Measurements from ENCODE around the gene MIEN1. TPM values are rescaled to one million over a fixed set of nuclear protein-coding genes. Genes with fewer than 3 reads are reported as not detected.
A peak's percentile ranks its signal among the peaks of the same experiment; 100 is the strongest.
"Not testable (repeated sequence)": the region's sequence is repeated elsewhere in the genome, so short reads cannot be mapped to it uniquely, and the experiment has no call there.

Gene MIEN1
- total RNA-seq, 2 donors from 2014 or later = 36.9 to 41.8 TPM

DNA sequence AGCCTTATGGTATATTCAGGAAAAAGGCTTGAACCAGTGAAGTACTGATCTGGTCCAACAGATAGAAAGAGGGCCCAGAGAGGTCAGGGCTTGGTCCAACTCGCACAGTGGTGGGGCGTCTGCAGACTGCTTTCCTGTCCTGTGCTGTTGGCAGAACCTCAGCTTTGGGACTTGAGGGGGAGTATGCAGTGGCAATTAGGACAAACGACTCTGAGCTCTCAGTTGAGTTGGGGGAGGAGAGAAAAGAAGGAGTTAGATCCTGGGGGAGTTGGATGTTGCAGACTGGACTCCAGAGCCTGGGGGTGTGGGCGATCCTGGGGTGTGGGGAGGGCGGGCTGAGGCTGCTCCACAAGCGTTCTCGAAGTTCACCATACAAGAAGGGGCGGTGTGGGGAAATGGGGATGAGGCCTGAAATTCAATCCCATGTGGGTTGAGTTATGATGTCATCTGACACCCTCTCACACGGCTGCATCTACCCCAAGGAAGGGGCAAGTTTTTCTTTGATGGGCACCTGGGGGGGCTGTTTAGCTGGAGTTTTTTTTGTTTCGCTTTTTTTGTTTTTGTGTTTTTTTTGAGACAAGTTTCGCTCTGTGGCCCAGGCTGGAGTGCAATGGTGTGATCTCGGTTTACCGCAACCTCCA is 22.0 kb upstream of the MIEN1 start:
- ATAC-seq (no peak), DNase-seq (peak in 1 of 3 donors; percentile 2)
- Mint-ChIP-seq H3K4me1 (peaks cover 29% of the 10 kb centered on the region), H3K27ac (peak overlapping the region; percentile 84), H3K27me3 (no peaks in the 10 kb centered on the region), H3K36me3 (ENCODE audit: low read depth) (no peaks in the 10 kb centered on the region), H3K4me3 (peak overlapping the region; percentile 76)
- no peaks in the 10 kb centered on the region for H3K9me3 ChIP-seq (ENCODE audit: control insufficient read depth, low read length, poor library complexity, severe bottlenecking)

DNA sequence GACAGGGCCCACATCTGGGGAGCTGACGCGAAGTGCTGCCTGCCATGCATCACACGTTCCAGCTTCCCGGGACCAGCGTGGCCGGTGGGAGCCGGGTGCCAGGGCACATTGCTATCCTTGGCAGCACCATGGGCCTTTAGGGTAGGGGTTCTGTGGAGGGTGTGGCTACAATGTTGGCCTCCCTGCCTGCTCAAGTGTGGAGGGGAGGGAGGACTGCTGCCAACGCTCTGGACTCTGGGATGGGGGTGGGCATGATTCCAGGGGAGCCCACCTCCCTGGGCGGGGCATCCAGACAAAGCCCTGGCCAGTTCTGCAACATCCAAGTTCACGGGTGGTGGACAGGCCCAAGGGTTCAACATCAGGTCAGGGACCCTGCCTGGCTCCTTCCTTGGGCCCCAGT is 21.3 kb upstream of the MIEN1 start:
- H3K27ac Mint-ChIP-seq = peak overlapping the region; percentile 84
- H3K27me3 Mint-ChIP-seq = no peaks in the 10 kb centered on the region
- H3K36me3 Mint-ChIP-seq (ENCODE audit: low read depth) = no peaks in the 10 kb centered on the region
- ATAC-seq (no peak), DNase-seq (peak in 1 of 3 donors; percentile 7)
- peaks cover 23% of the 10 kb centered on the region for H3K4me1 Mint-ChIP-seq
- no peak overlapping the region for H3K4me3 Mint-ChIP-seq
- H3K9me3 ChIP-seq (ENCODE audit: control insufficient read depth, low read length, poor library complexity, severe bottlenecking) = no peaks in the 10 kb centered on the region

DNA sequence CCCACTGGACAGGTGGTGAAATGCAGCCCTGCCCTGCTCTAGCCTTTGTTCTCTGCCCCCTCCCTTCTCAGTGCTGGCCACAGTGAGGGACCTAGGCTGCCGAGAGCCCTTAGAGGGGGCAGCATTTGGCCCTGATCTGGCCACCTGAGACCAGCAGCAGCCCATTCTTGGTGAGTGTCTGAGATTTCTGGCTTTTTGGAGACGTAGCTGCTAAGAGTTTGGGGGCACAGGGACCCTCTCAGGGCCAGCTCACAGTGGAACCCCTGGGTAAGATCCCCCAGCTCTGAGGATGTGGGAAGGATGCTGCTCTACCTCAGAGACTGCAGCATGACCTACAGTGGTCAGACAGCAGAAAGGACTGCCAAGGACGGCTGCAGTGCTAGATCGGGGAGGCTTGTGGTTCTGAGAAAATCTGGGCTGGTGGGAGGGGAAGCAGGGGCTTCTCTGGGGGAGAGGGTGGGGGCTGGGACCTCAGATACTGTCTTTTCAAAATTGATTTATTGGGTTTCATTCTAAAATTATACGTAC is 20.7 kb upstream of the MIEN1 start:
- Mint-ChIP-seq H3K36me3 (ENCODE audit: low read depth) (no peaks in the 10 kb centered on the region), H3K4me3 (no peak overlapping the region), H3K27ac (no peak overlapping the region), H3K27me3 (no peaks in the 10 kb centered on the region), H3K4me1 (peaks cover 20% of the 10 kb centered on the region)
- DNase-seq = peak in 1 of 3 donors; percentile 2
- H3K9me3 ChIP-seq (ENCODE audit: control insufficient read depth, low read length, poor library complexity, severe bottlenecking) = no peaks in the 10 kb centered on the region
- no peak for ATAC-seq

DNA sequence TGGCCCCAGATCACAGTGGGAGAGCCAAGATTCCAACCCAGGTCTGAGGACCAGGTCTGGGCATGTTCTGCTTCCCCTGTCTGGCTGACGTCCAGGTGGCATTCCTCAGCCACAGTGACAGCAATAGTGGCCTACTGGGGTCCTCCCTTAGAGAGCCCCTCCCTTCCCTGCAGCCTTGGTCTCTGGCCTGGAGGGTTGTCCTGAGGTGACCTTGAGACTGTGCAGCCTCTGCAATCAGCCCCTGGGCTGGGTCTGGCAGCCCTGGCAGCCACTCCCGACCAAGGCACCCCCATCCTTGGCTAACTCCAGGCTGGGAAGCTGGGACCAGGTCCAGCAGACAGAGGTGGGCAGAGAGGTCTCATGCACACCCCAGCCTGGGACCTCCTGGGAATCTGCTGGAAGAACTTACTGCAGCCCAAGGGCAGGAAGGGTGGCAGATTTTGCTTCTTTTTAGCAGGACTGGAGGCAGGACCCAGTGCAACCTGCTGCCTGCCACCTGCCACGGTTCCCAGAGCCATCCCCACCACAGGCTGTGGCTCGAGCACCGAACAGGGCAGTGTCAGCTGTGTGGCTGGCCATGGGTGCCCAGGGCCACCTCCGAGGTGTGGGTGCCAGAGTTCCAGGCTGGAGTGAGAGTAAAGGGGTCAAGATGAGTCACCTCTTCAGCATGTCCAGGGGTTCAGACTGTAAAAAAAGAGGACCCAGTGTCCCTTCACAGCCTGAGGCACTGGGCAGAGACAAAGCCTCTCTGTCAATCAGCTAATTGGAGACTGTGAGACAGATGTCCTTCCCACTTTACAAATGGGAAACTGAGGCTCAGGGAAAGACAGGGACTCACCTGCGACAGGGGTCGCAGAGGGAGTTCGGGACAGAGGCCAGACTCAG is 20.0 kb upstream of the MIEN1 start:
- no peaks in the 10 kb centered on the region for H3K9me3 ChIP-seq (ENCODE audit: control insufficient read depth, low read length, poor library complexity, severe bottlenecking)
- H3K4me3 Mint-ChIP-seq = no peak overlapping the region
- H3K36me3 Mint-ChIP-seq (ENCODE audit: low read depth) = no peaks in the 10 kb centered on the region
- H3K27me3 Mint-ChIP-seq = no peaks in the 10 kb centered on the region
- peaks cover 13% of the 10 kb centered on the region for H3K4me1 Mint-ChIP-seq
- DNase-seq (peak in 1 of 3 donors; percentile 6), ATAC-seq (no peak)
- H3K27ac Mint-ChIP-seq = no peak overlapping the region

DNA sequence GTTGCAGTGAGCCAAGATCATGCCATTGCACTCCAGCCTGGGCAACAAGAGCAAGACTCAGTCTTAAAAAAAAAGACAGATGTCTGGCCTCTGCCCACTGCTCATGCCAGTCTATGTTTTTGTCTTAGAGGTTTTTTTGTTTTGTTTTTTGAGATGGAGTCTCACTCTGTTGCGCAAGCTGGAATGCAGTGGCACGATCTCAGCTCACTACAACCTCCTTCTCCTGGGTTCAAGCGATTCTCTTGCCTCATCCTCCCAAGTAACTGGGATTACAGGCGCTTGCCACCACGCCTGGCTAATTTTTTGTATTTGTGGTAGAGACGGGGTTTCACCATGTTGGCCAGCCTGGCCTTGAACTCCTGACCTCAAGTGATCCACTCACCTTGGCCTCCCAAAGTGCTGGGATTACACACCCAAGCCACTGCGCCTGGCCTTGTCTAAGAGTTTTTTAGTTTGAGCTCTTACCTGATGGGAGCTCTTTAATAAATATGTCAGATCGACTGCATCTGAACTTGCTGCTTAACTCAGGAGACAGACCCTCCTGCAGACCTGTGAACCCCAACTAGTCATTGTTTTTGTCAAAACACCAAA is 18.2 kb upstream of the MIEN1 start:
- H3K27me3 Mint-ChIP-seq; H3K36me3 Mint-ChIP-seq (ENCODE audit: low read depth); H3K4me1 Mint-ChIP-seq; ATAC-seq; H3K9me3 ChIP-seq (ENCODE audit: control insufficient read depth, low read length, poor library complexity, severe bottlenecking); DNase-seq; H3K4me3 Mint-ChIP-seq; H3K27ac Mint-ChIP-seq: not testable (repeated sequence)

DNA sequence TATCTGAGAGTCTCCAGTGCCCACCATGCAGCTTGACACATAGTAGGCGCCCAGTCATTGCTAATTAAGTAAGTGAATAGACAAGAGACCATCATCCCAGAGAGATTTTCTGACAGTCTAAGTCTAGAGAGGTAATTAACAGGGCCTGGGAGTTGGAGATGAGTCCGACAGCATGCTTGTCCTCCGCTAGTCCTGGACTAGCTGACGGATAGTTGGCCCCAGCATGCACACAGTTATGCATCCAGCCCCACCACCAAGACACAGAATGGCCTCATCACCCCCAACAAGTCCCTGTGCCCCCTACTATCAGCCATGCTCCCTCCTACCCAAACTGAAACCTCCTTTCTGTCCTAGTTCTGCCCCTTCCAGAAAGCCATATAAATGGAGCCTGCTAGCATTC is 17.4 kb upstream of the MIEN1 start:
- no peak for ATAC-seq
- DNase-seq = no peak
- Mint-ChIP-seq H3K27ac (no peak overlapping the region), H3K4me3 (no peak overlapping the region), H3K4me1 (peaks cover 2% of the 10 kb centered on the region), H3K36me3 (ENCODE audit: low read depth) (no peaks in the 10 kb centered on the region), H3K27me3 (no peaks in the 10 kb centered on the region)
- no peaks in the 10 kb centered on the region for H3K9me3 ChIP-seq (ENCODE audit: control insufficient read depth, low read length, poor library complexity, severe bottlenecking)

DNA sequence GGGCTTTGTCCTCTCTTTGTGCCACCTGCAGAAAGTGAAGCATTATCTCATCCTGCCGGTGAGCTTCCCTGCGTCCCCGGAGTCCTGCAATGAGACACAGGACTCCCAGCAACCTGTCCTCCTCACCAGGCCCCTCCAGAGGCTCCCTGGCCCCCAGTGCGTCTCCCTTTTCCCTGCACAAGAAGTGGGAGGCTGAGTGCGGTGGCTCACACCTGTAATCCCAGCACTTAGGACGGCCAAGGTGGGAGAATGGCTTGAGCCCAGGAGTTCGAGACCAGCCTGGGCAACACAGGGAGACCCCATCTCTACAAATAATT is 15.8 kb upstream of the MIEN1 start:
- DNase-seq (no peak), ATAC-seq (no peak)
- H3K27me3 Mint-ChIP-seq = no peaks in the 10 kb centered on the region
- no peaks in the 10 kb centered on the region for H3K9me3 ChIP-seq (ENCODE audit: control insufficient read depth, low read length, poor library complexity, severe bottlenecking)
- H3K27ac Mint-ChIP-seq = no peak overlapping the region
- H3K4me1 Mint-ChIP-seq = no peaks in the 10 kb centered on the region
- H3K4me3 Mint-ChIP-seq = peak overlapping the region; percentile 36
- H3K36me3 Mint-ChIP-seq (ENCODE audit: low read depth) = no peaks in the 10 kb centered on the region

DNA sequence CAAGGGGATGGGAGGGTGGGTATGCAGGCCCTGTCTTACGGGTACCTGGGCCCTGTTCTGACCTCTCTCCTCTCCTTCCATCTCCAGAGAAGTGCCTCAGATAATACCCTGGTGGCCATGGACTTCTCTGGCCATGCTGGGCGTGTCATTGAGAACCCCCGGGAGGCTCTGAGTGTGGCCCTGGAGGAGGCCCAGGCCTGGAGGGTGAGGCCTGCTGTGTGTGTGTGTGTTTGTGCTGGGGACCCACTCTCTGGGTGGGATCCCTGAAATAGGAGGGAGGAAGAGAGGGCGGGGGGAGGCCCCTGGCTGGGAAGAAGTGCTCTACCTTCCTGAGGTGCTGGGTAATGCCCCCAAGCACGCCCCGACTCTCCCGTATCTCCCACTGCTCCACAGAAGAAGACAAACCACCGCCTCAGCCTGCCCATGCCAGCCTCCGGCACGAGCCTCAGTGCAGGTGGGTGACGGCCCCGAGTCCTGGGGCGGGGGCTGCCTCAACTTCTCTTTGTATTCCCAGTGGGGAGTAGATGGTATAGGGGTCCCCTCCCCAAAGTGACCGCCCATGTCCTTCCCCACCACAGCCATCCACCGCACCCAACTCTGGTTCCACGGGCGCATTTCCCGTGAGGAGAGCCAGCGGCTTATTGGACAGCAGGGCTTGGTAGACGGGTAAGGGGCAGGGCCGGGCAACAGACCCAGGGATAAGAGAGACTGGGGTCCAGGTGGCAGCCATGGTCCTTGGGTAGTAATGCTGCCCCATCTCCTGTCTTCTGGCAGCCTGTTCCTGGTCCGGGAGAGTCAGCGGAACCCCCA is 15.2 kb upstream of the MIEN1 start:
- no peak for ATAC-seq
- Mint-ChIP-seq H3K4me3 (no peak overlapping the region), H3K27ac (no peak overlapping the region), H3K4me1 (no peaks in the 10 kb centered on the region), H3K27me3 (no peaks in the 10 kb centered on the region), H3K36me3 (ENCODE audit: low read depth) (no peaks in the 10 kb centered on the region)
- no peaks in the 10 kb centered on the region for H3K9me3 ChIP-seq (ENCODE audit: control insufficient read depth, low read length, poor library complexity, severe bottlenecking)
- no peak for DNase-seq

DNA sequence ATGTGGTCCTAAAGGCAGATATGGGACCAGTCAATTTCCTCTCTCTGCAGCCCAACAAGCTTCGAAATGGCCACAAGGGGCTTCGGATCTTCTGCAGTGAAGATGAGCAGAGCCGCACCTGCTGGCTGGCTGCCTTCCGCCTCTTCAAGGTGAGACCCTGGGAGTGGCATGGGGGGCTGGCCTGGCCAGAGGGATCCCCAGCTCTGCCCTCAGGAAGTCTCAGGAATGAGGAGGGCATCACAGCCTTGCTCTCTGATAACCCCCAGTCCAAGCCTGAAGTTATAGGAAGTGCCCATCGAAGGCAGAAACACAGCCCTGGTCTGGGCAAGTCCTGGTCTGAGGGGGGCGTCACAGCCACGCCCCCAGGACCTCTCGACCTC is 14.5 kb upstream of the MIEN1 start:
- no peaks in the 10 kb centered on the region for H3K9me3 ChIP-seq (ENCODE audit: control insufficient read depth, low read length, poor library complexity, severe bottlenecking)
- ATAC-seq = no peak
- no peak overlapping the region for H3K4me3 Mint-ChIP-seq
- H3K36me3 Mint-ChIP-seq (ENCODE audit: low read depth) = no peaks in the 10 kb centered on the region
- H3K4me1 Mint-ChIP-seq = no peaks in the 10 kb centered on the region
- H3K27me3 Mint-ChIP-seq = peaks cover 4% of the 10 kb centered on the region
- no peak for DNase-seq
- no peak overlapping the region for H3K27ac Mint-ChIP-seq

DNA sequence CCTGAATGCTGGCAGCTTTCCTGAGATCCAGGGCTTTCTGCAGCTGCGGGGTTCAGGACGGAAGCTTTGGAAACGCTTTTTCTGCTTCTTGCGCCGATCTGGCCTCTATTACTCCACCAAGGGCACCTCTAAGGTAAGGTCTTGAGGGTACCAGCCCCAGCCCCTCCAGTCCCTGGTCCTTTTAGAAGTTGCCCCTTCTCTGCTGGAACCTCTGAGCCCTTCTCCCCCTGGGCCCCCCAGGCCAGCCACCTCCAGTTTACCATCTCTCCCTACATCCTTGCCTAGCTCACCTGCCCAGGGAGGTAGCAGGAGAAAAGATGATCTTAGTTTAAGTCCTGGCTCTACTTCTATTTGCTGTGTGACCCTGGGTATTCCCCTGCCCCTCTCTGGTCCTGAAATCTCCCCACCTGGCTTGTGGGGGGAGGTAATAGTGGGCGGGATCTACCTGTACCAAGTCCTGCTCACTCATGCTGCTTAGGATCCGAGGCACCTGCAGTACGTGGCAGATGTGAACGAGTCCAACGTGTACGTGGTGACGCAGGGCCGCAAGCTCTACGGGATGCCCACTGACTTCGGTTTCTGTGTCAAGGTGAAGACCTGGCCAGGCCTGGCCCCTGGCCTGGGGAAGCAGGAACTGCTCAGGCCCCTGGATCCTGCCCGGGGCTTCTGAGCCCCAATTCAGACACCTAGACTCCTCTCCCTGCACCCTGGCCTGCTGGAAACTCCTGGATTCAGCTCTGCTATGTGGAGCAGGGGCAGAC is 13.9 kb upstream of the MIEN1 start:
- H3K4me1 Mint-ChIP-seq = peaks cover 2% of the 10 kb centered on the region
- no peak for ATAC-seq
- H3K27ac Mint-ChIP-seq = no peak overlapping the region
- no peak for DNase-seq
- peaks cover 10% of the 10 kb centered on the region for H3K27me3 Mint-ChIP-seq
- H3K36me3 Mint-ChIP-seq (ENCODE audit: low read depth) = no peaks in the 10 kb centered on the region
- H3K4me3 Mint-ChIP-seq = no peak overlapping the region
- no peaks in the 10 kb centered on the region for H3K9me3 ChIP-seq (ENCODE audit: control insufficient read depth, low read length, poor library complexity, severe bottlenecking)

DNA sequence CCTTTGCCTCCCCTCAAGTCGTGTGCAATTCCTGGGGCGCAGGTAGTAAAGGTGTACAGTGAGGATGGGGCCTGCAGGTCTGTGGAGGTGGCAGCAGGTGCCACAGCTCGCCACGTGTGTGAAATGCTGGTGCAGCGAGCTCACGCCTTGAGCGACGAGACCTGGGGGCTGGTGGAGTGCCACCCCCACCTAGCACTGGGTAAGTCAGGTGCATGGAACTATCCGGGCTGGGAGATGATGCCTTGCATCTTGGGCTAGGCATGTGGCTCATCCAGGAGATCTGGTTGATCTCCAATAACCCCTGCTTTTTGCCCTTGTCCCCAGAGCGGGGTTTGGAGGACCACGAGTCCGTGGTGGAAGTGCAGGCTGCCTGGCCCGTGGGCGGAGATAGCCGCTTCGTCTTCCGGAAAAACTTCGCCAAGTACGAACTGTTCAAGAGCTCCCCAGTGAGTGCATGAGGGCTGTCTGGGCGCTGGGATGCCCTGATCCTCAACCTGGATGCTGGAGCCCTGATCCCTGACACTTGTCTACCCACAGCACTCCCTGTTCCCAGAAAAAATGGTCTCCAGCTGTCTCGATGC is 12.6 kb upstream of the MIEN1 start:
- Mint-ChIP-seq H3K36me3 (ENCODE audit: low read depth) (peaks cover 4% of the 10 kb centered on the region), H3K27ac (no peak overlapping the region), H3K4me3 (no peak overlapping the region)

DNA sequence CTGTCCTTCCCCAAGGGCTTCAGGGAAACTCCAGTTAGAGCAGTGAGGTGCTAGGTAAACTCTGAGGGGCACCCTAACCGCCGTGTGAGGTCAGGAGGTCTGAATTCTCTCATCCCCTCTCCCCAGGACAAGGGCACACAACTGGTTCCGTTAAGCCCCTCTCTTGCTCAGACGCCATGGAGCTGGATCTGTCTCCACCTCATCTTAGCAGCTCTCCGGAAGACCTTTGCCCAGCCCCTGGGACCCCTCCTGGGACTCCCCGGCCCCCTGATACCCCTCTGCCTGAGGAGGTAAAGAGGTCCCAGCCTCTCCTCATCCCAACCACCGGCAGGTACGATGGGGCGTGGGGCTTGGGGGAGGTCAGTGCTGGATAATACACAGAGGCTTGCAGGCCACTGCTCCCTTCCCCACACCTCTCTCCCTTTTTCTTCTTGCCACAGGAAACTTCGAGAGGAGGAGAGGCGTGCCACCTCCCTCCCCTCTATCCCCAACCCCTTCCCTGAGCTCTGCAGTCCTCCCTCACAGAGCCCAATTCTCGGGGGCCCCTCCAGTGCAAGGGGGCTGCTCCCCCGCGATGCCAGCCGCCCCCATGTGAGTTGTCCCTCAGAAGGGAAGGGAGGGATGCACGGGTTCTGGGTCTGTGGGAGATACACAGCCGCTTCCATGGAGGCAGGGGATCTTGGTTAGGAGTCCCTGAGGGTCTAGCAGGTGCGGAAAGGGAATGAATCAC is 12.0 kb upstream of the MIEN1 start:
- H3K4me3 Mint-ChIP-seq = no peak overlapping the region
- no peak overlapping the region for H3K27ac Mint-ChIP-seq
- no peaks in the 10 kb centered on the region for H3K9me3 ChIP-seq (ENCODE audit: control insufficient read depth, low read length, poor library complexity, severe bottlenecking)
- DNase-seq (no peak), ATAC-seq (no peak)
- peaks cover 4% of the 10 kb centered on the region for H3K36me3 Mint-ChIP-seq (ENCODE audit: low read depth)
- H3K27me3 Mint-ChIP-seq = peaks cover 16% of the 10 kb centered on the region
- peaks cover 7% of the 10 kb centered on the region for H3K4me1 Mint-ChIP-seq

More for the DNA sequence above, 12.6 kb upstream of the MIEN1 start:
- H3K4me1 Mint-ChIP-seq = peaks cover 7% of the 10 kb centered on the region
- ATAC-seq (no peak), DNase-seq (no peak)
- peaks cover 16% of the 10 kb centered on the region for H3K27me3 Mint-ChIP-seq
- H3K9me3 ChIP-seq (ENCODE audit: control insufficient read depth, low read length, poor library complexity, severe bottlenecking) = no peaks in the 10 kb centered on the region

Data from T-helper 17 cell (primary cell).